Left hindlimb (tissue), 1 donor: ENCODE results near the gene COL9A3.
"Not testable (repeated sequence)": the region's sequence is repeated elsewhere in the genome, so short reads cannot be mapped to it uniquely, and the experiment has no call there.

Experiments used
- DNase-seq: peaks from one replicate; pipeline ENCODE4 v3.0.0-alpha.2; 2018

COL9A3 gene

GRCh38 chr20:62838128-62838891, 21.5 kb downstream of the COL9A3 start:
- peak; percentile 56 for DNase-seq

- no peak for DNase-seq
Observed at GRCh38 chr20:62839261-62839660, 22.4 kb downstream of the COL9A3 start.

GRCh38 chr20:62839816-62840215, 23.0 kb downstream of the COL9A3 start:
- no peak for DNase-seq

GRCh38 chr20:62840244-62841197, 23.7 kb downstream of the COL9A3 start:
- no peak for DNase-seq

- no peak for DNase-seq
Observed at GRCh38 chr20:62841705-62842212, 24.9 kb downstream of the COL9A3 start.

GRCh38 chr20:62843656-62844055, 26.8 kb downstream of the COL9A3 start:
- no peak for DNase-seq

GRCh38 chr20:62844182-62844581, 27.3 kb downstream of the COL9A3 start:
- no peak for DNase-seq

- no peak for DNase-seq
Observed at GRCh38 chr20:62845416-62846160, 28.7 kb downstream of the COL9A3 start.

- DNase-seq = peak; percentile 43
Observed at GRCh38 chr20:62846166-62846890, 29.5 kb downstream of the COL9A3 start.

- not testable (repeated sequence) for DNase-seq
Observed at GRCh38 chr20:62848917-62849316, 32.1 kb downstream of the COL9A3 start.

- DNase-seq = no peak
Observed at GRCh38 chr20:62849431-62849830, 32.6 kb downstream of the COL9A3 start.

- DNase-seq = no peak
Observed at GRCh38 chr20:62850333-62850974, 33.6 kb downstream of the COL9A3 start.

- DNase-seq = no peak
Observed at GRCh38 chr20:62852196-62852595, 35.3 kb downstream of the COL9A3 start.

- DNase-seq = no peak
Observed at GRCh38 chr20:62852841-62853240, 36.0 kb downstream of the COL9A3 start.

- not testable (repeated sequence) for DNase-seq
Observed at GRCh38 chr20:62853304-62853703, 36.5 kb downstream of the COL9A3 start.

GRCh38 chr20:62854121-62854520, 37.3 kb downstream of the COL9A3 start:
- no peak for DNase-seq

GRCh38 chr20:62855120-62855519, 38.3 kb downstream of the COL9A3 start:
- no peak for DNase-seq

- DNase-seq = no peak
Observed at GRCh38 chr20:62856931-62857619, 40.2 kb downstream of the COL9A3 start.

GRCh38 chr20:62858058-62858830, 41.4 kb downstream of the COL9A3 start:
- DNase-seq = no peak

- DNase-seq = no peak
Observed at GRCh38 chr20:62859721-62860120, 42.9 kb downstream of the COL9A3 start.
